HL-60 (cell line): Measurements from ENCODE around the gene RGS4.

Experiments used
- DNase-seq, 2 experiments: peaks; one replicate each; pipeline ENCODE4 v3.0.0-alpha.2; 2010 to 2020; ENCODE audit warnings: low read depth in 1 of 2, low spot score in 1 of 2
- H3K27ac ChIP-seq: fragments of 250-450 bp; sonication (Bioruptor Pico); replicated peaks from 2 replicates; pipeline ENCODE4 v1.5.1; 2020; ENCODE audit warnings: mild to moderate bottlenecking, moderate library complexity
- H3K27me3 ChIP-seq: fragments of 250-450 bp; sonication (Bioruptor Pico); 2 replicates; pipeline ENCODE4 v1.5.1; 2021; ENCODE audit warnings: mild to moderate bottlenecking, moderate library complexity; ENCODE audit not compliant: insufficient read depth, poor library complexity, severe bottlenecking
- H3K4me3 ChIP-seq: replicated peaks from 2 replicates; pipeline ENCODE4 v1.5.1; 2011; ENCODE audit warnings: mild to moderate bottlenecking, control low read depth, low read length; ENCODE audit not compliant: insufficient read depth
- GABPA ChIP-seq: IDR thresholded peaks from 2 replicates; pipeline ENCODE4 v1.6.1; 2012; ENCODE audit warnings: low read depth
- POLR2AphosphoS5 ChIP-seq: IDR thresholded peaks from 2 replicates; pipeline ENCODE4 v1.6.1; 2012; ENCODE audit warnings: low read depth
- SPI1 ChIP-seq: IDR thresholded peaks from 2 replicates; pipeline ENCODE4 v1.6.1; 2012; ENCODE audit warnings: low read depth, mild to moderate bottlenecking, borderline replicate concordance
- TF ChIP-seq, protein P1 (sequence below): IDR thresholded peaks from one replicate; pipeline ENCODE4 v1.5.1; 2011; ENCODE audit warnings: low read length, control low read depth, inconsistent platforms; ENCODE audit not compliant: insufficient read depth
- TF ChIP-seq, protein P2 (sequence below): IDR thresholded peaks from 2 replicates; pipeline ENCODE4 v1.6.1; 2012; ENCODE audit warnings: low read depth; ENCODE audit not compliant: insufficient replicate concordance

The RGS4 gene

DNA sequence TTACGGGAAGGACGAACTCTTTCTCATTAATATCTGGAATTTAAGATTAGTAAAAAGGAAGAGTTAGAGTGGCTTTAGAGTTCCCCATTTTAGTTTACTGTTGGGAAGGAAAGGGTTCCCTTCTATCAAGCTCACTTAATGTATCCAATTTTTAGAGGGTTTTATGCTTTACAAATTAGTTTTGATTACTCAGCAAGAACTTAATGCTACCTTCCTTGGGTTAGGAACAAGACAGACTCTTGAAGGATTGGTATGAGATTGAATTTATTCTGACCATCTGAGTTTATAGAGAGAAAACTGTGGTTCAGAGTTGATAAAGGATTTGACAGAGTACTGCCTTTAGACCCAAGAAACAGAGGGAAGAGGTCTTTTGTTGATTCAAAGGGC is 29.5 kb upstream of the RGS4 start:
- Histone ChIP-seq H3K27ac (no peak overlapping the region), H3K27me3 (no peaks in the 10 kb centered on the region), H3K4me3 (no peak overlapping the region)
- no peak for TF ChIP-seq POLR2AphosphoS5
- TF ChIP-seq, protein P1, sequence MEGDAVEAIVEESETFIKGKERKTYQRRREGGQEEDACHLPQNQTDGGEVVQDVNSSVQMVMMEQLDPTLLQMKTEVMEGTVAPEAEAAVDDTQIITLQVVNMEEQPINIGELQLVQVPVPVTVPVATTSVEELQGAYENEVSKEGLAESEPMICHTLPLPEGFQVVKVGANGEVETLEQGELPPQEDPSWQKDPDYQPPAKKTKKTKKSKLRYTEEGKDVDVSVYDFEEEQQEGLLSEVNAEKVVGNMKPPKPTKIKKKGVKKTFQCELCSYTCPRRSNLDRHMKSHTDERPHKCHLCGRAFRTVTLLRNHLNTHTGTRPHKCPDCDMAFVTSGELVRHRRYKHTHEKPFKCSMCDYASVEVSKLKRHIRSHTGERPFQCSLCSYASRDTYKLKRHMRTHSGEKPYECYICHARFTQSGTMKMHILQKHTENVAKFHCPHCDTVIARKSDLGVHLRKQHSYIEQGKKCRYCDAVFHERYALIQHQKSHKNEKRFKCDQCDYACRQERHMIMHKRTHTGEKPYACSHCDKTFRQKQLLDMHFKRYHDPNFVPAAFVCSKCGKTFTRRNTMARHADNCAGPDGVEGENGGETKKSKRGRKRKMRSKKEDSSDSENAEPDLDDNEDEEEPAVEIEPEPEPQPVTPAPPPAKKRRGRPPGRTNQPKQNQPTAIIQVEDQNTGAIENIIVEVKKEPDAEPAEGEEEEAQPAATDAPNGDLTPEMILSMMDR: no peak
- TF ChIP-seq, protein P2, sequence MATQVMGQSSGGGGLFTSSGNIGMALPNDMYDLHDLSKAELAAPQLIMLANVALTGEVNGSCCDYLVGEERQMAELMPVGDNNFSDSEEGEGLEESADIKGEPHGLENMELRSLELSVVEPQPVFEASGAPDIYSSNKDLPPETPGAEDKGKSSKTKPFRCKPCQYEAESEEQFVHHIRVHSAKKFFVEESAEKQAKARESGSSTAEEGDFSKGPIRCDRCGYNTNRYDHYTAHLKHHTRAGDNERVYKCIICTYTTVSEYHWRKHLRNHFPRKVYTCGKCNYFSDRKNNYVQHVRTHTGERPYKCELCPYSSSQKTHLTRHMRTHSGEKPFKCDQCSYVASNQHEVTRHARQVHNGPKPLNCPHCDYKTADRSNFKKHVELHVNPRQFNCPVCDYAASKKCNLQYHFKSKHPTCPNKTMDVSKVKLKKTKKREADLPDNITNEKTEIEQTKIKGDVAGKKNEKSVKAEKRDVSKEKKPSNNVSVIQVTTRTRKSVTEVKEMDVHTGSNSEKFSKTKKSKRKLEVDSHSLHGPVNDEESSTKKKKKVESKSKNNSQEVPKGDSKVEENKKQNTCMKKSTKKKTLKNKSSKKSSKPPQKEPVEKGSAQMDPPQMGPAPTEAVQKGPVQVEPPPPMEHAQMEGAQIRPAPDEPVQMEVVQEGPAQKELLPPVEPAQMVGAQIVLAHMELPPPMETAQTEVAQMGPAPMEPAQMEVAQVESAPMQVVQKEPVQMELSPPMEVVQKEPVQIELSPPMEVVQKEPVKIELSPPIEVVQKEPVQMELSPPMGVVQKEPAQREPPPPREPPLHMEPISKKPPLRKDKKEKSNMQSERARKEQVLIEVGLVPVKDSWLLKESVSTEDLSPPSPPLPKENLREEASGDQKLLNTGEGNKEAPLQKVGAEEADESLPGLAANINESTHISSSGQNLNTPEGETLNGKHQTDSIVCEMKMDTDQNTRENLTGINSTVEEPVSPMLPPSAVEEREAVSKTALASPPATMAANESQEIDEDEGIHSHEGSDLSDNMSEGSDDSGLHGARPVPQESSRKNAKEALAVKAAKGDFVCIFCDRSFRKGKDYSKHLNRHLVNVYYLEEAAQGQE: no peak
- DNase-seq: no peak

DNA sequence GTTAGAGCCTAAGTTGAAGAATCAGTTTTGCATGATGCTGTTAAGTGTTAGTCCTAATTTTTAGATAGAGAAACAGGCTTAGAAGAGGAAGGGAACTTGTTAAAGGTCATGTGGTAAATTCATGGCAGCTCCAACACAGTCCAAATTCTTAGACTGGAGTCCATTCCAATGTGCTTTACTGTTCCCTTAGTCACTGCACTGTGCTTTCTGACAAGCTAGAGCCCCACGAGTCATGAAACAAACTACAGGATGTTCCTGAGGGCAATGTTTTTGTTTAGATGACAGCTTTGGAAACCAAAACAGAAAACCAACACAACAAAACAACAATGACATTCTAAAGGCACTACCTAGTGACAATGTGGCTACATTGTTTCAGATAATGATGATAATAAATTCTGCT is 23.1 kb upstream of the RGS4 start:
- no peak for DNase-seq
- peaks cover under 1% of the 10 kb centered on the region for H3K27me3 ChIP-seq
- H3K27ac ChIP-seq: no peak overlapping the region
- no peak overlapping the region for H3K4me3 ChIP-seq
- TF ChIP-seq GABPA (no peak), POLR2AphosphoS5 (no peak), SPI1 (no peak)
- TF ChIP-seq, protein P2: no peak
- TF ChIP-seq, protein P1: no peak

DNA sequence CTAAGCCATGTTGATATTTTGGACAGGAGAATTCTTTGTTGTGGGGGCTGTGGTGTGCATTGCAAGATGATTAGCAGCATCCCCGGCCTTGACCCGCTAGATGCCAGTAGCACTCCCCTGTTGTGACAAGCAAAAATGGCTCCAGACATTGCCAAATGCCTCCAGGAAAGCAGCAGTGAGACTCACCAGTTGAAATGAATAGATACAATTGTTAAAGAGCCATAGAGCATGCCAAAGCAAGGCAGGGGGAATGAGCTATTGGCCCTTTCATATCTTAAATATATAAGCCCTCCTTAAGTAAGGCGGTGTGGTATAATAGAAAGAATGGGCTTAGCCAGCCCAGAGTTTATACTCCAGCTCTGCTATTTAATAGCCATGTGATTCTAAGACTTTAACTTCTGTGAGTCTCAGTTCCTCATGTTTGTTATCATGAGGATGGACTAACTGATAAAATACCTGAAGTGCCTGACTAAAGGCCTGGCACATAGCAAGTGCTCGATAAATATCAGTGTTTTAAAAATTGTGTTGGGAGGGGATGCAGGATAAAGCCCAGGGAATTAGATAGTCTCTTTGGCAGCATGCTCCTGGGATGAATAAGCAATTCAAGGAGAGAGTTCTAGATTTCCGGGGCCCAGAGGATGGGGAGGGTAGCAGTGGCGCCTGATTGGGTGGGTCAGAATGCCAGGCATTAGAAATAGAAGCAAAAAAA is 21.1 kb upstream of the RGS4 start:
- Histone ChIP-seq H3K27me3 (peaks cover 3% of the 10 kb centered on the region), H3K4me3 (no peak overlapping the region), H3K27ac (no peak overlapping the region)
- DNase-seq: no peak
- TF ChIP-seq, protein P1: no peak
- TF ChIP-seq POLR2AphosphoS5: no peak

DNA sequence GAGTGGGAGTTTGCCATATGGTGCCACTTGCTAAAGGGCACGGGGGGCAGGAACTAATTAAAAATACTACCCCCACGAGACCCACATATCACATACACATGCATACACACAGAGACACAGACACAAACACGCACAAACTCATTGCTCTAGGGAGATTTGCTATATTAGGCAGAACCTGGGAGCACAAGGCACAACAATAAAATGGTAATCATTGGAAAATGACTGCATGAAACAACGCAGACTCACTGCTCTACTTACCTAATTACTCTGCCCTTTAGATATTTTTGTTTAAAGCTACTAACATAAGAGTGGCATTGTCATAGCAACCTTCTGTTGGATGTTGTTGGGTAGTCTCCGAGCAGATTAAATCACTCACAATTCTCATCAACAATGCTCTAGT is 20.3 kb upstream of the RGS4 start:
- Histone ChIP-seq H3K4me3 (no peak overlapping the region), H3K27ac (no peak overlapping the region), H3K27me3 (peaks cover 3% of the 10 kb centered on the region)
- no peak for TF ChIP-seq SPI1
- TF ChIP-seq, protein P2: no peak
- TF ChIP-seq POLR2AphosphoS5: no peak
- TF ChIP-seq, protein P1: no peak
- no peak for TF ChIP-seq GABPA
- DNase-seq: no peak
